ENCODE data around the gene FOXP1. TPM values are rescaled to one million over a fixed set of nuclear protein-coding genes. Genes with fewer than 3 reads are reported as not detected.

FOXP1 gene
- total and polyA plus RNA-seq, 2 of the 13 experiments (the other 11 are each of a cell fraction or from before 2014, with no cell fraction given) = 40.4 to 59.0 TPM

DNA sequence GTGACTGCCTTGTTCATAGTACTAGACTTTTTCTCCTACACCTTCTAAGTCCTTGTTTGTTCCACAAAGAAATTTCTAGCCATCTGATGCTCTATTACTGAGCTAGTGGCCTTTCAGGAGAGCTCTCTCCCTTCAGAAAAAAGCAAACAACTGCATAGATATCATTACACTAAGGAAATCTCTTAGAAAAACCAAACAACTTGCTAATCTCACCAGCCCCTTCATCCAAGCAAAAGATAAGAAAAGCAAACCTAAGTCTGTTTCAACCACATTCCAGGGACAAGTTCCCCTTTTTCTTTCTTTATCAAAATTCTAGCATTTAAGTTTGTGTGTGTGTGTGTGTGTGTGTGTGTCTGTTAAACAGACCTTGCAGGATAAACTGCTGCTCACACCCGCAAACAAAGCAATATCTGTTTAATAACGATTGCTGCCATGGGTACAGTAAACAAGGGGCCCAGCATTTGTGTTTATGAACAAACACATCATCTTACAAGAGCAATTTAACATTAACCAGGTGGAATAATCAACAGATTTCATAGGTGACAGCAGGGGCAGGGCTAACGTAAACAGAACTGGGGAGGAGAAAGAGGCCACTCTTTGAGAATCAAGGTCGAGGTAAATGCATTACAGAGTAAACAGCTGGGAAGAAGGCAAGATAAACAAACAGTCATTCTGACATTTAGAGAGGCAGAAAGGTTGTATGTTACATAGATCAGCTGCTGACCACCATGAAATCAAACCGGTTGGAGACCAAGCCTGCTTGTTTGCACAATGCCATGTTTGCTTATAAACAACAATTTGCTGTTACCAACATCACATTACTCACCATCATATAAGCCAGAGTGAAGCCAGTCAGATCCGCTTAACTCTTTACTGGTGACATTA, 375.1 kb downstream of the FOXP1 start (continued):
- TF ChIP-seq ATAD3A (CRISPR knock-in tag; IDR thresholded peaks at IDR 0.05) (no peak), ZNF652 (CRISPR knock-in tag; IDR thresholded peaks at IDR 0.05; ENCODE audit: borderline replicate concordance, low read depth) (peak; percentile 88), ZNF17 (CRISPR knock-in tag; IDR thresholded peaks at IDR 0.05) (no peak), PTBP1 (IDR thresholded peaks at IDR 0.05; ENCODE audit: low read depth, low read length, poor library complexity, severe bottlenecking) (no peak), ELF4 (CRISPR knock-in tag; IDR thresholded peaks at IDR 0.05; ENCODE audit: borderline replicate concordance) (no peak; the same call in 1 of the 2 replicates), PITX1 (CRISPR knock-in tag; IDR thresholded peaks at IDR 0.05) (peak; percentile 97), SP140L (CRISPR knock-in tag; IDR thresholded peaks at IDR 0.05; ENCODE audit: borderline replicate concordance) (no peak), NR2F6 (IDR thresholded peaks at IDR 0.05) (peak; percentile 87), NR2F6 (CRISPR knock-in tag; IDR thresholded peaks at IDR 0.05) (peak; percentile 85), FOXA3 (CRISPR knock-in tag; IDR thresholded peaks at IDR 0.05) (peak; percentile 98), ZNF430 (CRISPR knock-in tag; IDR thresholded peaks at IDR 0.05) (peak; percentile 92), MYNN (CRISPR knock-in tag; IDR thresholded peaks at IDR 0.05; ENCODE audit: low read depth) (no peak), NCOR1 (IDR thresholded peaks at IDR 0.05; ENCODE audit: borderline replicate concordance, low read length) (peak; percentile 93; the same call in 1 of the 2 replicates), ZNF746 (CRISPR knock-in tag; IDR thresholded peaks at IDR 0.05) (peak; percentile 88; the same call in 1 of the 2 replicates), RFX3 (CRISPR knock-in tag; IDR thresholded peaks at IDR 0.05) (peak; percentile 80), ZNF878 (CRISPR knock-in tag; IDR thresholded peaks at IDR 0.05) (peak; percentile 99), ZFYVE20 (CRISPR knock-in tag; IDR thresholded peaks at IDR 0.05; ENCODE audit: borderline replicate concordance, low read depth) (no peak), FOXK1 (CRISPR knock-in tag; IDR thresholded peaks at IDR 0.05; ENCODE audit: borderline replicate concordance, low read depth) (peak; percentile 96), TAF15 (IDR thresholded peaks at IDR 0.05; ENCODE audit: low read depth, low read length, poor library complexity, severe bottlenecking) (no peak), ZMYM3 (CRISPR knock-in tag; IDR thresholded peaks at IDR 0.05) (0 out of 2 replicates have a peak, but pooled peaks have one; percentile 21)
- TF ChIP-seq, protein P1, sequence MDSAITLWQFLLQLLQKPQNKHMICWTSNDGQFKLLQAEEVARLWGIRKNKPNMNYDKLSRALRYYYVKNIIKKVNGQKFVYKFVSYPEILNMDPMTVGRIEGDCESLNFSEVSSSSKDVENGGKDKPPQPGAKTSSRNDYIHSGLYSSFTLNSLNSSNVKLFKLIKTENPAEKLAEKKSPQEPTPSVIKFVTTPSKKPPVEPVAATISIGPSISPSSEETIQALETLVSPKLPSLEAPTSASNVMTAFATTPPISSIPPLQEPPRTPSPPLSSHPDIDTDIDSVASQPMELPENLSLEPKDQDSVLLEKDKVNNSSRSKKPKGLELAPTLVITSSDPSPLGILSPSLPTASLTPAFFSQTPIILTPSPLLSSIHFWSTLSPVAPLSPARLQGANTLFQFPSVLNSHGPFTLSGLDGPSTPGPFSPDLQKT (CRISPR knock-in tag; IDR thresholded peaks at IDR 0.05; ENCODE audit: borderline replicate concordance) = no peak
- TF ChIP-seq, protein P2, sequence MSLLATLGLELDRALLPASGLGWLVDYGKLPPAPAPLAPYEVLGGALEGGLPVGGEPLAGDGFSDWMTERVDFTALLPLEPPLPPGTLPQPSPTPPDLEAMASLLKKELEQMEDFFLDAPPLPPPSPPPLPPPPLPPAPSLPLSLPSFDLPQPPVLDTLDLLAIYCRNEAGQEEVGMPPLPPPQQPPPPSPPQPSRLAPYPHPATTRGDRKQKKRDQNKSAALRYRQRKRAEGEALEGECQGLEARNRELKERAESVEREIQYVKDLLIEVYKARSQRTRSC (CRISPR knock-in tag; IDR thresholded peaks at IDR 0.05; ENCODE audit: low read depth) = no peak
- TF ChIP-seq, protein P3, sequence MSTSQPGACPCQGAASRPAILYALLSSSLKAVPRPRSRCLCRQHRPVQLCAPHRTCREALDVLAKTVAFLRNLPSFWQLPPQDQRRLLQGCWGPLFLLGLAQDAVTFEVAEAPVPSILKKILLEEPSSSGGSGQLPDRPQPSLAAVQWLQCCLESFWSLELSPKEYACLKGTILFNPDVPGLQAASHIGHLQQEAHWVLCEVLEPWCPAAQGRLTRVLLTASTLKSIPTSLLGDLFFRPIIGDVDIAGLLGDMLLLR (CRISPR knock-in tag; IDR thresholded peaks at IDR 0.05) = no peak
- TF ChIP-seq, protein P4, sequence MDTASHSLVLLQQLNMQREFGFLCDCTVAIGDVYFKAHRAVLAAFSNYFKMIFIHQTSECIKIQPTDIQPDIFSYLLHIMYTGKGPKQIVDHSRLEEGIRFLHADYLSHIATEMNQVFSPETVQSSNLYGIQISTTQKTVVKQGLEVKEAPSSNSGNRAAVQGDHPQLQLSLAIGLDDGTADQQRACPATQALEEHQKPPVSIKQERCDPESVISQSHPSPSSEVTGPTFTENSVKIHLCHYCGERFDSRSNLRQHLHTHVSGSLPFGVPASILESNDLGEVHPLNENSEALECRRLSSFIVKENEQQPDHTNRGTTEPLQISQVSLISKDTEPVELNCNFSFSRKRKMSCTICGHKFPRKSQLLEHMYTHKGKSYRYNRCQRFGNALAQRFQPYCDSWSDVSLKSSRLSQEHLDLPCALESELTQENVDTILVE (CRISPR knock-in tag; IDR thresholded peaks at IDR 0.05) = peak; percentile 86
- TF ChIP-seq, protein P5, sequence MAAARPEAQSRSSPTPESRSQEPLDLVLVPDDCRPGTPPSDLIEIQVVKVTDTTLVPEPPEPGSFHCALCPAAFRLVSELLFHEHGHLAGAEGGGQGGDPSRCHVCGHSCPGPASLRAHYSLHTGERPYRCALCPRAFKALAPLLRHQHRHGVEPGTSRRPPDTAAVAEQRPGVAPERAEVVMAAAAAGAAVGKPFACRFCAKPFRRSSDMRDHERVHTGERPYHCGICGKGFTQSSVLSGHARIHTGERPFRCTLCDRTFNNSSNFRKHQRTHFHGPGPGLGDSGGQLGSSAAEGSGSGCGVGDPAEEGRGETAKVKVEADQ (CRISPR knock-in tag; IDR thresholded peaks at IDR 0.05; ENCODE audit: borderline replicate concordance) = no peak
